Measurements from ENCODE around the gene CHAT. TPM values are rescaled to one million over a fixed set of nuclear protein-coding genes. Genes with fewer than 3 reads are reported as not detected.

The CHAT gene
- total RNA-seq, 1 donor from 2014 or later, result not detected

- no peak for TF ChIP-seq CTCF (conservative IDR thresholded peaks at IDR 0.05; ENCODE audit: low read depth, low read length)
- no peak overlapping the region for H3K4me3 ChIP-seq (ENCODE audit: low read depth, low read length)
Observed at GRCh38 chr10:49686651-49687050, 72.8 kb downstream of the CHAT start.

GRCh38 chr10:49688261-49688846 is 74.5 kb downstream of the CHAT start:
- TF ChIP-seq CTCF (conservative IDR thresholded peaks at IDR 0.05; ENCODE audit: low read depth, low read length), result no peak
- H3K4me3 ChIP-seq (ENCODE audit: low read depth, low read length), result no peak overlapping the region
- DNase-seq (ENCODE audit: low read depth), result no peak

More at GRCh38 chr10:49686651-49687050, 72.8 kb downstream of the CHAT start:
- DNase-seq (ENCODE audit: low read depth), result no peak

- no peak for TF ChIP-seq CTCF (conservative IDR thresholded peaks at IDR 0.05; ENCODE audit: low read depth, low read length)
- no peak overlapping the region for H3K4me3 ChIP-seq (ENCODE audit: low read depth, low read length)
- DNase-seq (ENCODE audit: low read depth), result no peak
Observed at GRCh38 chr10:49688920-49689319, 75.1 kb downstream of the CHAT start.

GRCh38 chr10:49689882-49690510 is 76.2 kb downstream of the CHAT start:
- no peak overlapping the region for H3K4me3 ChIP-seq (ENCODE audit: low read depth, low read length)
- TF ChIP-seq CTCF (conservative IDR thresholded peaks at IDR 0.05; ENCODE audit: low read depth, low read length), result no peak
- no peak for DNase-seq (ENCODE audit: low read depth)

GRCh38 chr10:49690698-49691356 is 77.0 kb downstream of the CHAT start:
- H3K4me3 ChIP-seq (ENCODE audit: low read depth, low read length), result no peak overlapping the region
- TF ChIP-seq CTCF (conservative IDR thresholded peaks at IDR 0.05; ENCODE audit: low read depth, low read length), result no peak
- DNase-seq (ENCODE audit: low read depth), result no peak

- H3K4me3 ChIP-seq (ENCODE audit: low read depth, low read length), result no peak overlapping the region
- no peak for DNase-seq (ENCODE audit: low read depth)
- TF ChIP-seq CTCF (conservative IDR thresholded peaks at IDR 0.05; ENCODE audit: low read depth, low read length), result no peak
Observed at GRCh38 chr10:49691588-49691987, 77.8 kb downstream of the CHAT start.

Data from epithelial cell of proximal tubule (primary cell).